Measurements from ENCODE around the gene ERP44.

- TF ChIP-seq CTCF (IDR thresholded peaks at IDR 0.05) (no peak), POLR2A (IDR thresholded peaks at IDR 0.05; ENCODE audit: low read depth) (no peak), POLR2AphosphoS5 (IDR thresholded peaks at IDR 0.05) (no peak), EP300 (IDR thresholded peaks at IDR 0.05) (no peak)
Observed at GRCh38 chr9:100083448-100084127, 15.2 kb downstream of the ERP44 start.

Data from esophagus muscularis mucosa (tissue), 4 donors.